ENCODE measurements around the gene POU2F1. TPM values are rescaled to one million over a fixed set of nuclear protein-coding genes. Genes with fewer than 3 reads are reported as not detected.

POU2F1 gene
- polyA plus RNA-seq, 2 of the 4 experiments (the other 2 are of a cell fraction), result 2.9 to 9.4 TPM

DNA sequence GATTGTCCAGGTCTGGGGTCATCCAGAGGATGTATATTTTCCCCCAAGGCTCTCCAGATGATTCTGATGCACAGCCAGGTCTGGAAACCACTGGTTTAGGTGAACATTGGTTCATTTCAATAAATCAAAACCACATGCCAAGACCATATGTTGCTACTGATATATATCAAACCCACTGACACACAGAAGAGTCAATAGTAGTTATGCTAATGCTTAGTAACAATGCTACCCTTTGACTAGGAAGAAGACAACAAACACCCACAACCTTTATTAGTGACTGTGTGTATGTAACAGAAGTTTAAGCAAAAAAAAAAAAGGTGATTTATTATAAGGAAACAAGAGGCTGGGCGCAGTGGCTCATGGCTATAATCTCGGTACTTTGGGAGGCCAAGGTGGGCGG lies 35.6 kb upstream of the POU2F1 start:
- no peak overlapping the region for H3K4me2 ChIP-seq
- H3K9me3 ChIP-seq, result no peaks in the 10 kb centered on the region
- H3K4me1 ChIP-seq, result no peaks in the 10 kb centered on the region
- 34% methylated on average over 3 of the region's 3 CpGs for WGBS (ENCODE audit: missing lambda C conversion rate)
- no peak overlapping the region for H3K27ac ChIP-seq
- H3K4me3 ChIP-seq, result no peak overlapping the region
- ChIA-PET POLR2A (no interaction called here), CTCF (interaction anchor here (0.6 to 1.1 kb wide), 2 partner anchors 12 to 14 kb away, joined by 3 read pairs; no protein-coding TSS in a partner anchor)
- DNase-seq (ENCODE audit: low read depth in 1 of 2, low spot score in 1 of 2) (no peak), ATAC-seq (no peak), FAIRE-seq (no peak)
- TF ChIP-seq KDM5A (IDR thresholded peaks at IDR 0.05), result no peak
- TF ChIP-seq, protein P1, sequence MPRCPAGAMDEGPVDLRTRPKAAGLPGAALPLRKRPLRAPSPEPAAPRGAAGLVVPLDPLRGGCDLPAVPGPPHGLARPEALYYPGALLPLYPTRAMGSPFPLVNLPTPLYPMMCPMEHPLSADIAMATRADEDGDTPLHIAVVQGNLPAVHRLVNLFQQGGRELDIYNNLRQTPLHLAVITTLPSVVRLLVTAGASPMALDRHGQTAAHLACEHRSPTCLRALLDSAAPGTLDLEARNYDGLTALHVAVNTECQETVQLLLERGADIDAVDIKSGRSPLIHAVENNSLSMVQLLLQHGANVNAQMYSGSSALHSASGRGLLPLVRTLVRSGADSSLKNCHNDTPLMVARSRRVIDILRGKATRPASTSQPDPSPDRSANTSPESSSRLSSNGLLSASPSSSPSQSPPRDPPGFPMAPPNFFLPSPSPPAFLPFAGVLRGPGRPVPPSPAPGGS (IDR thresholded peaks at IDR 0.05), result no peak

DNA sequence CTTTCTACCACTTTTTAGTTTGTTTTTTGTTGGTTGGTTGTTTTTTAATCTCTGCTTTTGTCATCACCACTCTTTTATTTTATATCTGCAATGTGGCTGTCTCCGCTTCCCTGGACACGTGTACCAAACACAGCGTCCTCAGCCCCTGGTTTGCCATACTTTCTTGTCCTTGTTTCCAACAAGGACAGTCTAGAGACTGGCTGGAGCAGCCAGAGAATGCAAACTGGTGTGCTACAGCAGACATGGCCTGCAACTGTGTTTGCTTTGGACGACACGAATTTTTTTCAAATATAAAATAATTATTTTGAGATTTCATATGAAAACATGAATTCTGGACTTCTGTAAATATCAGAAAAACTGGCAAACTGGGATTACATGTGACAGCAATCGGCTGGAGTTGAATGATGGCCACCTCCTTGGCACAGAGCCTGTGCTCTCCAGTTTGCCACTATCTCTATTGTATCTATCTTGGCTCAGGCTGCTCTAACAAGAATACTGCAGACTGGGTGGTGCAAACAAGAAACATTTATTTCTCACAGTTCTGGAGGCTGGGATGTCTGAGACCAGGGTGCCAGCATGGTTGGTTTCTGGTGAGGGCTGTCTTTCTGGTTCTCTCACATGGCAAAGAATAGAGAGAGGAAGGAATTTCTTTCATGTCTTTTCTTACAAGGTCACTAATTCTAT lies 34.6 kb upstream of the POU2F1 start:
- ChIA-PET POLR2A (no interaction called here), CTCF (interaction anchor here (0.7 kb wide), 1 partner anchor 13 kb away, joined by 3 read pairs; no protein-coding TSS in a partner anchor)
- no peaks in the 10 kb centered on the region for H3K9me3 ChIP-seq
- DNase-seq (ENCODE audit: low read depth in 1 of 2, low spot score in 1 of 2), result no peak
- H3K4me2 ChIP-seq, result no peak overlapping the region
- no peak for ATAC-seq
- TF ChIP-seq MAFK (IDR thresholded peaks at IDR 0.05; ENCODE audit: partially characterized antibody) (no peak), POLR2A (IDR thresholded peaks at IDR 0.05; ENCODE audit: low read length) (no peak), FOXS1 (CRISPR knock-in tag; IDR thresholded peaks at IDR 0.05) (no peak), ZSCAN20 (CRISPR knock-in tag; IDR thresholded peaks at IDR 0.05) (no peak), HOXB5 (CRISPR knock-in tag; IDR thresholded peaks at IDR 0.05) (no peak), GATA3 (IDR thresholded peaks at IDR 0.05; ENCODE audit: borderline replicate concordance) (no peak), SREBF2 (IDR thresholded peaks at IDR 0.05) (no peak), EHMT2 (IDR thresholded peaks at IDR 0.05; ENCODE audit: low read depth) (no peak), FOSL2 (IDR thresholded peaks at IDR 0.05) (no peak), FOSL2 (CRISPR knock-in tag; IDR thresholded peaks at IDR 0.05) (no peak), POLR2AphosphoS2 (conservative IDR thresholded peaks at IDR 0.05; ENCODE audit: low read length) (no peak), MAZ (IDR thresholded peaks at IDR 0.05; ENCODE audit: borderline replicate concordance, low read depth, low read length) (no peak), CHD4 (IDR thresholded peaks at IDR 0.05; ENCODE audit: borderline replicate concordance) (no peak), ESRRA (IDR thresholded peaks at IDR 0.05; ENCODE audit: borderline replicate concordance, low read length) (no peak), EHF (CRISPR knock-in tag; IDR thresholded peaks at IDR 0.05) (no peak), ZC3H11A (IDR thresholded peaks at IDR 0.05) (no peak), BHLHE40 (IDR thresholded peaks at IDR 0.05; ENCODE audit: low read depth, low read length) (no peak), RAD21 (conservative IDR thresholded peaks at IDR 0.05 in 1 of 2, IDR thresholded peaks at IDR 0.05 in 1 of 2) (no peak)
- TF ChIP-seq, protein P1 (IDR thresholded peaks at IDR 0.05), result no peak
- TF ChIP-seq, protein P2, sequence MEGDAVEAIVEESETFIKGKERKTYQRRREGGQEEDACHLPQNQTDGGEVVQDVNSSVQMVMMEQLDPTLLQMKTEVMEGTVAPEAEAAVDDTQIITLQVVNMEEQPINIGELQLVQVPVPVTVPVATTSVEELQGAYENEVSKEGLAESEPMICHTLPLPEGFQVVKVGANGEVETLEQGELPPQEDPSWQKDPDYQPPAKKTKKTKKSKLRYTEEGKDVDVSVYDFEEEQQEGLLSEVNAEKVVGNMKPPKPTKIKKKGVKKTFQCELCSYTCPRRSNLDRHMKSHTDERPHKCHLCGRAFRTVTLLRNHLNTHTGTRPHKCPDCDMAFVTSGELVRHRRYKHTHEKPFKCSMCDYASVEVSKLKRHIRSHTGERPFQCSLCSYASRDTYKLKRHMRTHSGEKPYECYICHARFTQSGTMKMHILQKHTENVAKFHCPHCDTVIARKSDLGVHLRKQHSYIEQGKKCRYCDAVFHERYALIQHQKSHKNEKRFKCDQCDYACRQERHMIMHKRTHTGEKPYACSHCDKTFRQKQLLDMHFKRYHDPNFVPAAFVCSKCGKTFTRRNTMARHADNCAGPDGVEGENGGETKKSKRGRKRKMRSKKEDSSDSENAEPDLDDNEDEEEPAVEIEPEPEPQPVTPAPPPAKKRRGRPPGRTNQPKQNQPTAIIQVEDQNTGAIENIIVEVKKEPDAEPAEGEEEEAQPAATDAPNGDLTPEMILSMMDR (IDR thresholded peaks at IDR 0.05), result no peak
- FAIRE-seq, result no peak
- H3K4me1 ChIP-seq, result no peaks in the 10 kb centered on the region
- H3K27ac ChIP-seq, result no peak overlapping the region
- H3K4me3 ChIP-seq, result no peak overlapping the region
- 44% methylated on average over 6 of the region's 6 CpGs for WGBS (ENCODE audit: missing lambda C conversion rate)

Data from A549 (cell line).